ENCODE data around the gene MAPKAPK5.

DNA sequence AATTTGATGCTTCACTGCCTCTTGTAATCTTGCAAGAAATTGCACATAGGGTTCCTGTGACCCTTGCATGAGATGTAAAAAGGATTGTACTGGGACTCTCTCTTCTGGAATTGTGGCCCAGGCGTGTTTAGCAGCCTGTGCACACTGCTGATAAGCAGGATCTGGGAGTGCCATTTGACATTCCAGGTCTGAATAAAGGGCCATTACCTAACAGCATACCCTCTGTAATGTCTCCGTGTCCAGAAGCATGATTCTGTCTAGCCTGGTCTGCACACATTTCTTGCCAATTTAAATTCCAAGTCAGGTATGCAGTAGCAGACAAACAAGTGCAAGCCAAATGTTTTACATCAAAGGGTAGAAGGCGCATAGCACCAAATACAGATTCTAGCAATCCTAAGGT, 18.1 kb upstream of the MAPKAPK5 start:
- TF ChIP-seq POLR2A (IDR thresholded peaks at IDR 0.05; ENCODE audit: low read length) (no peak), GATA1 (IDR thresholded peaks at IDR 0.05; ENCODE audit: low read depth, low read length) (no peak)
